Keratinocyte (primary cell): ENCODE results near the gene KCNT2.

Source experiments
- CTCF ChIP-seq, 3 experiments: IDR thresholded peaks in 1 of 3; conservative IDR thresholded peaks in 1 of 3; optimal IDR thresholded peaks in 1 of 3; 2 replicates in 2 of 3; 3 replicates in 1 of 3; pipeline versions ENCODE3 to v1.5.1; 2011; ENCODE audit warnings: low read length in 3 of 3, mild to moderate bottlenecking in 3 of 3, moderate library complexity in 2 of 3, control low read depth in 1 of 3, inconsistent platforms in 1 of 3; ENCODE audit not compliant: insufficient read depth in 2 of 3; ENCODE audit errors: extremely low read depth in 1 of 3
- EZH2 ChIP-seq: IDR thresholded peaks from one replicate; pipeline ENCODE4 v1.6.1; 2012; ENCODE audit warnings: inconsistent platforms, mild to moderate bottlenecking, low read length, moderate library complexity

GRCh38 chr1:196611873-196612272 is 3.6 kb upstream of the KCNT2 start:
- no peak for TF ChIP-seq CTCF (optimal IDR thresholded peaks at IDR 0.05 in 1 of 3, IDR thresholded peaks at IDR 0.05 in 1 of 3, conservative IDR thresholded peaks at IDR 0.05 in 1 of 3; ENCODE audit: extremely low read depth in 1 of 3, insufficient read depth in 2 of 3, low read length in 3 of 3)
- no peak for TF ChIP-seq EZH2
